IMR-90 (cell line): ENCODE results near the gene MRTO4. TPM values are rescaled to one million over a fixed set of nuclear protein-coding genes. Genes with fewer than 3 reads are reported as not detected.

Experiments used
- CTCF ChIP-seq: conservative IDR thresholded peaks from 2 replicates; pipeline ENCODE4 v1.5.1; 2012; ENCODE audit warnings: mild to moderate bottlenecking, low read depth, low read length, improper control_type of control experiment
- FOS ChIP-seq: fragments of 150-350 bp; IDR thresholded peaks from 2 replicates; pipeline ENCODE4 v1.6.1; 2016; ENCODE audit warnings: low read depth, low read length
- NFE2L2 ChIP-seq: fragments of 150-350 bp; IDR thresholded peaks from 2 replicates; pipeline ENCODE4 v1.6.1; 2016; ENCODE audit warnings: low read depth, mild to moderate bottlenecking, low read length
- polyA plus RNA-seq, 3 experiments: library from polyadenylated mRNA; depleted of rRNA; stranded (reverse); fragments of >200 nt; gene quantifications; 2 replicates each; pipeline ENCODE4 v1.2.3, GENCODE V29; 2012; ENCODE audit warnings: low replicate concordance in 1 of 3
- total RNA-seq: library from RNA; depleted of rRNA; stranded (reverse); fragments of >200 nt; gene quantifications from 2 replicates; pipeline ENCODE4 v1.2.3, GENCODE V29; 2012

The MRTO4 gene
- total and polyA plus RNA-seq, 2 of the 4 experiments (the other 2 are of a cell fraction): 48.0 to 58.1 TPM

GRCh38 chr1:19209990-19210771 lies 41.4 kb upstream of the MRTO4 start, which contains the start of gene UBR4 (continued):
- TF ChIP-seq CTCF: no peak
- peak; percentile 49; the same call in 1 of the 2 replicates for TF ChIP-seq NFE2L2
- peak; percentile 44; the same call in 1 of the 2 replicates for TF ChIP-seq FOS
